Measurements from ENCODE around the gene CAMK1. TPM values are rescaled to one million over a fixed set of nuclear protein-coding genes. Genes with fewer than 3 reads are reported as not detected.
"Not testable (repeated sequence)": the region's sequence is repeated elsewhere in the genome, so short reads cannot be mapped to it uniquely, and the experiment has no call there.

Gene CAMK1
- total RNA-seq, 1 donor from 2014 or later: 116 TPM

DNA sequence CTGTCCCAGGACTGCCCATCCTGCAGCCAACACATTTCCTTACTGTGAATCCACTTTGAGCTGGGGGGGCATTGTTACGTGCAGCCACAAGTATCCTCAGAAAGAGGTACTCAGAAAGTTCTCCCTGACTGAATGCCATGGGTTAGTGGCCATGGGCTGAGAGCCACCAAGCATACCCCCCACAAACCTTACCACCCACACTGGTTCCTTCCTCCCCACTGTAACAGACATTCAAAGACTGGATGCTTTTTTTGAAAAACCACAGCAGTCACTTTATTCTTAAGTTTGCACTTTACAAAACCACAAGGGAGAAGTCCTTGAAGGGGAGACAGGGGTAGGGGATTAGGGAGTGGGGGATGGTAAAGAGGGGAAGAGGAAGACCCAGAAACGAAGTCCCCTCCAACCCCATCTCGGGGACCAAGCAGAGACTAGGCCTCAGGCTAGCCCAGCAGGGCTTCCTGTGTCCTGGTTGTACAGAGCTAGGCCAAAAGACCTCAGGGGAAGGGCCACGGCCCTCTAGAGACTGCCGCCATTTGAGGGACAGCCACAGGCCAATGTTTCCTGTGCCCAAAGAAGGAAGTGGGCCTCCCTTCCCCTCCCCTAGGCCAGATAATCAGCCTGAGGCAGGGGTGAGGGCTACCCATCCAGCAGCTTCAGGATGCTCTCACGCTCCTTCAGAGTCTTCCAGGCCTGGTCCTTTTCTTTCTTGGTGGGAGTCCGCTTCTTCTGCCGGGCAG, 10.1 kb upstream of the CAMK1 start:
- Mint-ChIP-seq H3K27me3 (ENCODE audit: low read depth) (no peaks in the 10 kb centered on the region), H3K4me3 (ENCODE audit: low read depth) (peak overlapping the region; percentile 62), H3K27ac (peak overlapping the region; percentile 98), H3K36me3 (ENCODE audit: low read depth) (peaks cover 49% of the 10 kb centered on the region), H3K9me3 (no peaks in the 10 kb centered on the region), H3K4me1 (ENCODE audit: low read depth) (peaks cover 58% of the 10 kb centered on the region)
- DNase-seq (ENCODE audit: low spot score): peak; percentile 28
- intact Hi-C loops (cut with micrococcal nuclease): loop anchor here (2.0 kb wide), 2 partner anchors 29 to 49 kb away; partner anchors contain the start of gene BRPF1

DNA sequence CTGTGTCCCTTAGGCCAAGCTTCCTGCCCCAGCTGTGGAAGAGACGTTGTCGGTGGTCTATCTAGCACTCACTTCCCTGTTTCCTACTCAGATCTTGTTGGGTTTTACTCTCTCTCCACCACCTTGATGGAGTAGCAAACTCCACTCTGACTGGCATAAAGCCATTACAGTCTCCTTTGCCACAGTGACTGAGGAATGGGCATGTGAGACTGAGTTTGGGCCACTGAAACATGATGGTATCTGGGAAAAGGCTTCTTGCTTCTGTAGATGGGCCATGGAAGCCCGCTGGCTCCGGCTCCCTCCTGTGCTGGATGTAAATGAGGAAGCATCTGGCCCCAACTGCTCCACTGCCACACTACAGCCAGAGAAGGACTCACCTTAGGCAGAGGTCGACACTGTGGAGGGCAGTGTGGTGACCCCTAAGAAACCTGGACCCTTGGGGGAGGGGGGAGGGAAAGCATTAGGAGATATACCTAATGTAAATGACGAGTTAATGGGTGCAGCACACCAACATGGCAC, 9.4 kb upstream of the CAMK1 start:
- H3K27ac Mint-ChIP-seq: peak overlapping the region; percentile 98
- H3K27me3 Mint-ChIP-seq (ENCODE audit: low read depth): no peaks in the 10 kb centered on the region
- peaks cover 45% of the 10 kb centered on the region for H3K36me3 Mint-ChIP-seq (ENCODE audit: low read depth)
- peak overlapping the region; percentile 28 for H3K4me3 Mint-ChIP-seq (ENCODE audit: low read depth)
- peaks cover 58% of the 10 kb centered on the region for H3K4me1 Mint-ChIP-seq (ENCODE audit: low read depth)
- no peak for DNase-seq (ENCODE audit: low spot score)
- intact Hi-C loops (cut with micrococcal nuclease): loop anchor here (2.0 kb wide), 2 partner anchors 28 to 48 kb away; partner anchors contain the start of gene BRPF1
- H3K9me3 Mint-ChIP-seq: no peaks in the 10 kb centered on the region

DNA sequence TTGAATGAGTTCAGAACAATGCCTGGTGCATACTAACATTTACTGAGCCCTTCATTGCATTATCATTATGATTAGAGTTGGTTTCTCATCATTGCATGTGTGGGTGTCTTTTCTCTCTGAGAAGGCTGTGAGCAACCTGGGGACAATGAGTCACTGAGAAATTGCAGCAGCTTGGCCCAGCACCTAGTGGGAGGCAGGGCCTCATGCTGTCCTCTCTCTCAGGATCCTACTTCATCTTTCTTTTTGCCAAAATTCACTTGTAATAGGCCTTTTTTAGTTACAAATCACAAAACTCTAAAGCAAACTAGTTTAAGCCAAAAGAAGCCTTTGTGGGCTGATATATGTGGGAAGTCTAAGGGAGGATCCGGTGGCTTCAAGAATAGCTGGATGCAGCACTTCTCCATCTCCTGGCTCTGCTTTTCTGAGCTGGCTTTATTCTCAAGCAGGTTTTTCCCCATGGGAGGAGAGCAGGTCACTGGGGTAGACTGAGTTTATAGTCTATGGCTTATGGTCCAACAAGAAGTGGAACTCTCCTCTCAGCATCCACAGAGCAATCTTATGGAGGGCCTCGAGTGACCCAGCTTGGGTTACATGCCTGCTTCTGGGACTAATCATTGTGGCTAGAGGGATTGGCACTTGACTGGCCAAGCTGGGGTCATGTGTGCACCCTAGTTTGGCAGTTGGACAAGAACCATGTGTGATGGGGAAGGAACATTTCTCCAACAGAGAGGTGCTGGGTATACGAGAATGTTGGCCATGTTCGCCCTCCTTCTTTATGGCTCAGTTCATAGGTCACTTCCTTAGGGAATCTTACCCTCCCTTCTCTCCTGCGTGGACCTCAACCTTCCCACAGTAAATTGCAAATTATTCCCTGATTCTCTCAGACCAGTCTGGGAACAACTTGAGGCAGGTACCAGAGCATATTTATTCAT, 8.7 kb upstream of the CAMK1 start:
- intact Hi-C loops (cut with micrococcal nuclease): loop anchor here (1.0 to 2.0 kb wide), 5 partner anchors 9 to 48 kb away; partner anchors contain the start of genes BRPF1, CAMK1 and TADA3
- Mint-ChIP-seq H3K4me1 (ENCODE audit: low read depth) (peaks cover 58% of the 10 kb centered on the region), H3K4me3 (ENCODE audit: low read depth) (peak overlapping the region; percentile 51)

DNA sequence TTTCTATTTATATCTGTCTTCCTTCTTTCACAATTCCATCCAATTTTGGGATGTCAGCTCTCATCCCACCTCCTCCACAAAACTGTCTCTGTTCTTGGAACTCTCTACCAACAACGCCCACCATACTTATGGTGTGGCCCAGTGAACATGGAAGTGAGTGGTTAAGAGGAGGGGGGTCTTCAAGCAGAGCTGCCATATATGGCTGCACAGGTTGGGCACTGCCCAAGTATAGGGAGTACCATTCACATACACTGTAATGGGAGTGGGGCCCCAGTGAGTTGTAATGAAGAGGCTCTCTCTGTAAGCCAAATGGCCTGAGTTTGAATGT, 7.9 kb upstream of the CAMK1 start:
- no peak for DNase-seq (ENCODE audit: low spot score)
- H3K27me3 Mint-ChIP-seq (ENCODE audit: low read depth): no peaks in the 10 kb centered on the region
- peak overlapping the region; percentile 51 for H3K4me3 Mint-ChIP-seq (ENCODE audit: low read depth)
- H3K27ac Mint-ChIP-seq: peak overlapping the region; percentile 98
- H3K36me3 Mint-ChIP-seq (ENCODE audit: low read depth): peaks cover 35% of the 10 kb centered on the region
- peaks cover 55% of the 10 kb centered on the region for H3K4me1 Mint-ChIP-seq (ENCODE audit: low read depth)
- no peaks in the 10 kb centered on the region for H3K9me3 Mint-ChIP-seq
- intact Hi-C loops (cut with micrococcal nuclease): loop anchor here (1.0 to 2.0 kb wide), 5 partner anchors 8 to 47 kb away; partner anchors contain the start of genes BRPF1, CAMK1 and TADA3

More for the DNA sequence above, 8.7 kb upstream of the CAMK1 start:
- no peaks in the 10 kb centered on the region for H3K9me3 Mint-ChIP-seq
- DNase-seq (ENCODE audit: low spot score): no peak
- no peaks in the 10 kb centered on the region for H3K27me3 Mint-ChIP-seq (ENCODE audit: low read depth)
- peak overlapping the region; percentile 98 for H3K27ac Mint-ChIP-seq
- peaks cover 40% of the 10 kb centered on the region for H3K36me3 Mint-ChIP-seq (ENCODE audit: low read depth)

DNA sequence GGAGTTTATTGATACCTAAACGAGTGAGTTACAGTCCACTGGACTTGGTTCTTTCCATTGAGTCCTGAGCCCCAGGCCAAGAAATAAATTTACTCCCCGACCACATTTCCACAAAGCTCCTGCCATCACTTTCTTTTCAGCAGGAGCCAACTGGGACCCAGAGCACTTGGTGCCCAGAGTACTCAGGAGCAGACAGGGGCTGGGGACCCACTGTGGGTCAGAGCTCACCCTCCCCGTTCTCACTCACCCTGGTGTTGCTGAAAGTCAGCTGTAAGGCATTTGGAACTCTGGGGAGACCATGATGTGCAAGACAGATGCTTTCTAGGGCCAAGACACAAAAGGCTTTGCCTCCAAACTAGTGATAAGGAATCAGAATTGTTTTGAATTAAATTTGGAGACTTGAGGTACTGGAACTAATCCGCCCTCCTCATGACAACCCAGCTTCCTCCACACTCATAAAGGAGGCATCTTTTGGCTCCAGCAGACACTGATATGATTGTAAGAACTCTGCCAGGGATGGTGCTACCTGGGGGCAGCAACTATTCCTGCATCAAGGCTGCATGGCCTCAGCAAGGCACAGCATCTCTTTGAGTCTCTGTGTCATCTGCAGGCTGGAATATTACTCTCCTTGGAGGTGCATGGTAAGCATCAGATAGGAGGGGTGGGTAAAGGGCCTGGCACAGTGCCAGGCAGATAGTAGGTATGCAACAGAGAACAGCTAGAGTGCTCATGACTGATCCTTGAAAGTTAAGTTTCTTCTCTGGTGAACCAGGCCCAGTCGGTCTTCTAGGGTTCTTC, 7.3 kb upstream of the CAMK1 start:
- H3K27me3 Mint-ChIP-seq (ENCODE audit: low read depth): no peaks in the 10 kb centered on the region
- peaks cover 51% of the 10 kb centered on the region for H3K4me1 Mint-ChIP-seq (ENCODE audit: low read depth)
- DNase-seq (ENCODE audit: low spot score): no peak
- intact Hi-C loops (cut with micrococcal nuclease): no loop called here
- H3K36me3 Mint-ChIP-seq (ENCODE audit: low read depth): peaks cover 30% of the 10 kb centered on the region
- H3K4me3 Mint-ChIP-seq (ENCODE audit: low read depth): no peak overlapping the region
- H3K9me3 Mint-ChIP-seq: no peaks in the 10 kb centered on the region
- H3K27ac Mint-ChIP-seq: peak overlapping the region; percentile 98

DNA sequence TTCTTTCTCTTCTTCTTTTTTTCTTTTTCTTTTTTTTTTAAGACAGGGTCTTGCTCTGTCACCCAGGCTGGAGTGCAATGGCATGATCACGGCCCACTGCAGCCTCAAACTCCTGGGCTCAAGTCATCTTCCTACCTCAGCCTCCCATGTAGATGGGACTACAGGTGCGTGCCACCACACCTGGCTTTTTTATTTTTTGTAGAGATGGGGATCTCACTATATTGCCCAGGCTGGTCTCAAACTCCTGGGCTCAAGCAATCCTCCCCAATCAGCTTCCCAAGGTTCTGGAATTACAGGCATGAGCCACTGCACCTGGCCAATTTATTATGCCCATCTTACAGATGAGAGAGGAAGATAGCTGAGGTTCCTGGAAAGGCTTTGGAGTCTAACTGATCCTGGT, 1.3 kb upstream of the CAMK1 start:
- H3K27me3 Mint-ChIP-seq (ENCODE audit: low read depth); DNase-seq (ENCODE audit: low spot score); H3K9me3 Mint-ChIP-seq; intact Hi-C loops (cut with micrococcal nuclease): not testable (repeated sequence)
- H3K4me3 Mint-ChIP-seq (ENCODE audit: low read depth): peak overlapping the region; percentile 82
- H3K36me3 Mint-ChIP-seq (ENCODE audit: low read depth): peaks cover 21% of the 10 kb centered on the region
- peak overlapping the region; percentile 39 for H3K27ac Mint-ChIP-seq
- peaks cover 36% of the 10 kb centered on the region for H3K4me1 Mint-ChIP-seq (ENCODE audit: low read depth)

DNA sequence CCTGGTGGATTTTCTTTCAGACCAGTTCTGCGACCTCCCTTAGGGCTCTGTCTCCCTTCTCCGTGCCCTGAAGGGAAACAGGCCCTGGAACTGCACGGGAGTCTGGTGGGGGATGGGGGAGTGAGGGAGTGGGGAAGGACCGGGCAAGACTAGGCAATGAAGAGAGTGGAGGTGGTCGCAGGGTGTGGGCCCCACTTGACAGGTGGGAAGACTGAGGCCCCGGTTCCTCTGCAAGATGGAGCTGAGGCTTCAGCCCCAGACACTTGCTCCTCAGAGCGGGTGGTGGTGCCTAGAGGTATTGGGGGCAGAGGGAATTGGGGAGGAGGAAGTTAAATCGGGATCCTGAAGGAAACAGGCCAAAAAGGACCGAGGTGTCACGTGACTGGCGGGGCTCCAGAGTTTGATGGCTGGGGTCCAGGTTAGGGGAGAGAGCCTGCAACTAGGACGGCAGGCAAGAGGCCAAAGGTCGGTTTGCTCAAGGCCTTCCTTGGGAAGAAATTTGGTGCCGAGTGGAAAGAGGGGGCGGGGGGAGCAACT, 597 bp upstream of the CAMK1 start:
- H3K4me1 Mint-ChIP-seq (ENCODE audit: low read depth): peaks cover 35% of the 10 kb centered on the region
- intact Hi-C loops (cut with micrococcal nuclease): no loop called here
- peak overlapping the region; percentile 82 for H3K4me3 Mint-ChIP-seq (ENCODE audit: low read depth)
- H3K9me3 Mint-ChIP-seq: no peaks in the 10 kb centered on the region
- no peak for DNase-seq (ENCODE audit: low spot score)
- H3K27me3 Mint-ChIP-seq (ENCODE audit: low read depth): no peaks in the 10 kb centered on the region
- peak overlapping the region; percentile 30 for H3K27ac Mint-ChIP-seq
- peaks cover 26% of the 10 kb centered on the region for H3K36me3 Mint-ChIP-seq (ENCODE audit: low read depth)

DNA sequence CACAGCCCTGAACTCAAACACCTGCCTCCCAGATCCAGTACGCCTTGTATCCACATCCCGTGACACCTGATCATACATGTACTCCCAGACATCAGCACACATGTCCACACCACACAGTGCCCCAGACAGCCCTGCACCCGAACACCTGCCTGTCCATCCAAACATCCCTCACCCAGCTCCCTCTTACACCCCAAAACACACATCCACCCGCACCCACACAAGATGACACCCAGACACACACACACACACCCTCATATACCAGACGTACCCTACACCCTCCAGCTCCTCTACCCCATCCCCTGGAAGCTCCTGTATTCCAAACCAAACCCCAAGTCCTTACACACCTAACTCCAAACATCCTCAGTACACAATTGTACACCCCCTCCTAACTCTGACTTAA, 735 bp downstream of the CAMK1 start:
- peak overlapping the region; percentile 65 for H3K27ac Mint-ChIP-seq
- intact Hi-C loops (cut with micrococcal nuclease): loop anchor here (1.0 to 5.0 kb wide), 4 partner anchors 9 to 38 kb away; partner anchors contain the start of gene TADA3

DNA sequence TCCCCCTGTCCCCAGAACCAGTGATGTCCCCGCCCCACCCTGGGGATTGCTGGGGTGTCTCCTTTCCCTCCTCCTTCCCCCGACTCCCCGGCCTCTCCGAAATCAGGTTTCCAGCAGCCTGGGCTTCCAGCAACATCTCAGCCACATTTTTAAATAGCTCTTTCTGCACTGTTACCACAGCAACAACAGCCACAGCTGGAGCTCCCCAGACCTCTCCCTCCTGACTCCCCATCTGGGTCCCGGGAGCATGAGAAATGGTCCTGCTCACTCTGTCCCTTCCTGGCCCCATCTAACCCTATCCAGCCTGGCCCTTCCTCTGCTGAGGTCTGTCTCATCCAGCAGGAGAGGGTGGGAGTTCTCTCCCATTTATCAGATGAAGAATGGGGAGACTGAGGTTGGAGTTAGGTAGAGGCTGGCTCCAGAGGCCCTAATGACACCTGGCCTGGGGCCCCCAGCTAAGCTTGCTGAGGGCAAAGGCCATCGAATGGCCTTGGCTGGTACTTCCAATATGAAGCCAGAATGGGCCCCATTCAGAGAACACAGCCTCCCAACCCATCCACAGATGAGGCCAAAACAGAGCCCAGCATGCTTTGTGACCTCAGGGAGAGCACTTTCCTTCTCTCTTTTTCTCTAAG, 1.5 kb downstream of the CAMK1 start:
- DNase-seq (ENCODE audit: low spot score): no peak
- Mint-ChIP-seq H3K36me3 (ENCODE audit: low read depth) (peaks cover 34% of the 10 kb centered on the region), H3K27ac (peak overlapping the region; percentile 1), H3K27me3 (ENCODE audit: low read depth) (no peaks in the 10 kb centered on the region), H3K9me3 (no peaks in the 10 kb centered on the region), H3K4me3 (ENCODE audit: low read depth) (peak overlapping the region; percentile 82), H3K4me1 (ENCODE audit: low read depth) (peaks cover 36% of the 10 kb centered on the region)
- intact Hi-C loops (cut with micrococcal nuclease): loop anchor here (2.0 to 5.0 kb wide), 2 partner anchors 17 to 39 kb away; no protein-coding TSS in a partner anchor

More for the DNA sequence above, 735 bp downstream of the CAMK1 start:
- Mint-ChIP-seq H3K4me1 (ENCODE audit: low read depth) (peaks cover 36% of the 10 kb centered on the region), H3K27me3 (ENCODE audit: low read depth) (no peaks in the 10 kb centered on the region), H3K36me3 (ENCODE audit: low read depth) (peaks cover 32% of the 10 kb centered on the region), H3K4me3 (ENCODE audit: low read depth) (peak overlapping the region; percentile 82), H3K9me3 (no peaks in the 10 kb centered on the region)
- no peak for DNase-seq (ENCODE audit: low spot score)

DNA sequence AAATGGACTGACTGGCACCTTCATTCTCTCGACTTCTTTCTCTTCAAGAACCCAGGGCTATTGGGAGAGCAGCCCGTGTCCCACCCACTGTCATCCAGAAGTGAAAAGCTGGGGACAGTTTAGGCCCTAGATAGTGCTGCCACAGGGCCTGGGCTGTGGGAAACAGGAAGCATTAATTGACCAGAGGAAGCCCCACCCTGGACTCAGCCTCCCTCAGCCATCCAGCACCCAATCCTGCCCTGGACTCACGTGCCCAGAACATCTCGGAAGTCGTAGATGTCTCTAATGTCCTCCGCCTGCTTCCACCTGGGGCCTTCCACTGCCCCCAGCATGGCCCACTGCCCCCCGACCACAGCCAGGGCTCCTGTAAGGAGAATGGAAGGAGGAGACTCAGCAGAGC, 2.3 kb downstream of the CAMK1 start:
- DNase-seq (ENCODE audit: low spot score): no peak
- peaks cover 41% of the 10 kb centered on the region for H3K36me3 Mint-ChIP-seq (ENCODE audit: low read depth)
- H3K9me3 Mint-ChIP-seq: no peaks in the 10 kb centered on the region
- H3K4me3 Mint-ChIP-seq (ENCODE audit: low read depth): peak overlapping the region; percentile 19
- peak overlapping the region; percentile 18 for H3K27ac Mint-ChIP-seq
- peaks cover 36% of the 10 kb centered on the region for H3K4me1 Mint-ChIP-seq (ENCODE audit: low read depth)
- intact Hi-C loops (cut with micrococcal nuclease): loop anchor here (5.0 kb wide), 1 partner anchor 40 kb away; no protein-coding TSS in a partner anchor
- no peaks in the 10 kb centered on the region for H3K27me3 Mint-ChIP-seq (ENCODE audit: low read depth)

DNA sequence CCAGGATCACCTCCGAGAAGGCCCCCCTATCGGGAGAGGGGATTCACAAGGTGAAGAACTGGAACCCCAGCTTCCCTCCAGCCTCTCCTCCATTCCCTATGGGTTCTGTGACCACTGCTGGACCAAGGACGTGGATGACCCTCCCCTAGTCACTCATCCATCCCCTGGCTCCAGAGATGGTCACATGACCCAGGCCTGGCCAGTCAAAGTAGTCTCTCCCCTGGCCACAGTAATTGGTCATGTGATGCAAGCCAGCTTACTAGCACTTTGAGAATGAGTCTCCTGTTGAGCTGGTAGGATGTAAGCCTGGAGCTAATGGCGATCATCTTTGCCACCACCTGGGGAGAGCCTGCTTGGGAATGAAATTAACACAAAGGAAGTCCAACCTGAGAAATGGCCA, 3.9 kb downstream of the CAMK1 start:
- Mint-ChIP-seq H3K4me3 (ENCODE audit: low read depth) (no peak overlapping the region), H3K4me1 (ENCODE audit: low read depth) (peaks cover 35% of the 10 kb centered on the region), H3K27ac (no peak overlapping the region), H3K27me3 (ENCODE audit: low read depth) (no peaks in the 10 kb centered on the region), H3K36me3 (ENCODE audit: low read depth) (peaks cover 55% of the 10 kb centered on the region), H3K9me3 (no peaks in the 10 kb centered on the region)
- DNase-seq (ENCODE audit: low spot score): no peak
- intact Hi-C loops (cut with micrococcal nuclease): loop anchor here (5.0 kb wide), 1 partner anchor 41 kb away; no protein-coding TSS in a partner anchor

All from activated T-helper 2 cell treated with anti-CD3 and anti-CD28 coated beads, Interferon-gamma antibody, Interleukin-2, Interleukin-4, amounts not matched to agents 10 μg/mL and 5 μg/mL and 100 μg/mL, durations not matched to agents 14 hours and 24 hours and 36 hours (primary cell).